ENCODE measurements around the gene OBP2A. TPM values are rescaled to one million over a fixed set of nuclear protein-coding genes. Genes with fewer than 3 reads are reported as not detected.

OBP2A gene
- polyA plus RNA-seq, 3 donors = not detected

- no peak for DNase-seq
- Histone ChIP-seq H3K4me1 (ENCODE audit: control insufficient read depth in 1 of 2, insufficient read depth in 2 of 2, low read length in 2 of 2) (no peaks in the 10 kb centered on the region), H3K36me3 (replicated peaks in 1 of 2; ENCODE audit: control insufficient read depth in 1 of 2, insufficient read depth in 2 of 2, low read length in 2 of 2) (no peaks in the 10 kb centered on the region), H3K9me3 (replicated peaks in 1 of 2; ENCODE audit: control insufficient read depth in 1 of 2, insufficient read depth in 1 of 2, low read length in 2 of 2) (no peaks in the 10 kb centered on the region), H2AFZ (ENCODE audit: insufficient read depth, low read depth, low read length, poor library complexity, severe bottlenecking) (no peak overlapping the region), H3K79me2 (ENCODE audit: insufficient read depth, low read length) (no peaks in the 10 kb centered on the region), H3K27me3 (ENCODE audit: control insufficient read depth in 2 of 2, insufficient read depth in 2 of 2, low read length in 2 of 2) (no peaks in the 10 kb centered on the region), H3K27ac (ENCODE audit: low read depth in 1 of 2, low read length in 2 of 2) (no peak overlapping the region), H4K20me1 (ENCODE audit: insufficient read depth, low read length) (no peaks in the 10 kb centered on the region), H3K9ac (ENCODE audit: insufficient read depth, low read length, poor library complexity, severe bottlenecking) (no peak overlapping the region), H3K4me3 (replicated peaks in 1 of 3; ENCODE audit: low read depth in 2 of 3, low read length in 3 of 3) (no peak overlapping the region), H3K4me2 (replicated peaks; ENCODE audit: extremely low read depth, low read length, poor library complexity, severe bottlenecking) (no peak overlapping the region)
- Mint-ChIP-seq H3K36me3 (no peaks in the 10 kb centered on the region), H3K27me3 (ENCODE audit: low read depth in 3 of 3) (peaks cover 0 to 3% (median 2%) of the 10 kb centered on the region in 3 donors), H3K27ac (no peak overlapping the region), H3K9me3 (peaks cover 0 to 3% (median 0%) of the 10 kb centered on the region in 7 donors), H3K4me1 (no peaks in the 10 kb centered on the region), H3K4me3 (no peak overlapping the region)
- TF ChIP-seq, protein P1, sequence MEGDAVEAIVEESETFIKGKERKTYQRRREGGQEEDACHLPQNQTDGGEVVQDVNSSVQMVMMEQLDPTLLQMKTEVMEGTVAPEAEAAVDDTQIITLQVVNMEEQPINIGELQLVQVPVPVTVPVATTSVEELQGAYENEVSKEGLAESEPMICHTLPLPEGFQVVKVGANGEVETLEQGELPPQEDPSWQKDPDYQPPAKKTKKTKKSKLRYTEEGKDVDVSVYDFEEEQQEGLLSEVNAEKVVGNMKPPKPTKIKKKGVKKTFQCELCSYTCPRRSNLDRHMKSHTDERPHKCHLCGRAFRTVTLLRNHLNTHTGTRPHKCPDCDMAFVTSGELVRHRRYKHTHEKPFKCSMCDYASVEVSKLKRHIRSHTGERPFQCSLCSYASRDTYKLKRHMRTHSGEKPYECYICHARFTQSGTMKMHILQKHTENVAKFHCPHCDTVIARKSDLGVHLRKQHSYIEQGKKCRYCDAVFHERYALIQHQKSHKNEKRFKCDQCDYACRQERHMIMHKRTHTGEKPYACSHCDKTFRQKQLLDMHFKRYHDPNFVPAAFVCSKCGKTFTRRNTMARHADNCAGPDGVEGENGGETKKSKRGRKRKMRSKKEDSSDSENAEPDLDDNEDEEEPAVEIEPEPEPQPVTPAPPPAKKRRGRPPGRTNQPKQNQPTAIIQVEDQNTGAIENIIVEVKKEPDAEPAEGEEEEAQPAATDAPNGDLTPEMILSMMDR (IDR thresholded peaks at IDR 0.05) = no peak
- intact Hi-C loops (cut with micrococcal nuclease) = no loop called here
- WGBS (ENCODE audit: insufficient coverage) = 69% methylated on average over 10 of the region's 15 CpGs
These were observed 40.7 kb downstream of the OBP2A start for GRCh38 chr9:135586601-135587109.

DNA sequence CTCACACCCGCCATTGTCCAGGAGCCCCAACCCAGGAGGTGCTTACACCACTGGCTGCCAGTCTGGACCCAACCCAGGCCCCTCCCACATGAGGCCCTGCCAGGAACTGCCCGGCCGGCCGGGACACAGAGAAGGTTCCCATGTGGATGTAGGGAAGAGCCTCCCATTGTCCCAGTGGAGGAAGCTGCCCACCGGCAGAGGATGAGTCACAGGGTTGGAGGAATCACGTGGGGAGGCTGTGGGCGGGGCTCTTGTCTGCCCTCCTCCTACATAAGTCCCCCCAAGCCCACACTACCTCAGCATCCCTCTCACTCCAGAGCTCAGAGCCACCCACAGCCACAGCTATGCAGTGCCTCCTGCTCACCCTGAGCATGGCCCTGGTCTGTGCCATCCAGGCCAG lies 41.7 kb downstream of the OBP2A start:
- peaks cover 0 to 3% (median 0%) of the 10 kb centered on the region in 7 donors for H3K9me3 Mint-ChIP-seq
- H3K27me3 Mint-ChIP-seq (ENCODE audit: low read depth in 3 of 3) = peaks cover 0 to 3% (median 2%) of the 10 kb centered on the region in 3 donors
- TF ChIP-seq, protein P1 (IDR thresholded peaks at IDR 0.05) = no peak
- H3K4me3 Mint-ChIP-seq = no peak overlapping the region
- Histone ChIP-seq H3K79me2 (ENCODE audit: insufficient read depth, low read length) (no peaks in the 10 kb centered on the region), H3K9me3 (replicated peaks in 1 of 2; ENCODE audit: control insufficient read depth in 1 of 2, insufficient read depth in 1 of 2, low read length in 2 of 2) (no peaks in the 10 kb centered on the region), H3K4me1 (ENCODE audit: control insufficient read depth in 1 of 2, insufficient read depth in 2 of 2, low read length in 2 of 2) (no peaks in the 10 kb centered on the region), H3K27me3 (ENCODE audit: control insufficient read depth in 2 of 2, insufficient read depth in 2 of 2, low read length in 2 of 2) (no peaks in the 10 kb centered on the region), H3K36me3 (replicated peaks in 1 of 2; ENCODE audit: control insufficient read depth in 1 of 2, insufficient read depth in 2 of 2, low read length in 2 of 2) (no peaks in the 10 kb centered on the region), H3K4me3 (replicated peaks in 1 of 3; ENCODE audit: low read depth in 2 of 3, low read length in 3 of 3) (no peak overlapping the region), H3K9ac (ENCODE audit: insufficient read depth, low read length, poor library complexity, severe bottlenecking) (no peak overlapping the region), H3K4me2 (replicated peaks; ENCODE audit: extremely low read depth, low read length, poor library complexity, severe bottlenecking) (no peak overlapping the region), H3K27ac (ENCODE audit: low read depth in 1 of 2, low read length in 2 of 2) (no peak overlapping the region), H4K20me1 (ENCODE audit: insufficient read depth, low read length) (no peaks in the 10 kb centered on the region), H2AFZ (ENCODE audit: insufficient read depth, low read depth, low read length, poor library complexity, severe bottlenecking) (no peak overlapping the region)
- H3K27ac Mint-ChIP-seq = no peak overlapping the region
- no peaks in the 10 kb centered on the region for H3K4me1 Mint-ChIP-seq
- intact Hi-C loops (cut with micrococcal nuclease) = no loop called here
- no CpG with 5 or more reads among the region's 7 CpGs for WGBS (ENCODE audit: insufficient coverage)
- no peak for DNase-seq
- no peaks in the 10 kb centered on the region for H3K36me3 Mint-ChIP-seq
